GM12891 (cell line): ENCODE measurements around the gene ZBED3. TPM values are rescaled to one million over a fixed set of nuclear protein-coding genes. Genes with fewer than 3 reads are reported as not detected.
A peak's percentile ranks its signal among the peaks of the same experiment; 100 is the strongest.
"Not testable (repeated sequence)": the region's sequence is repeated elsewhere in the genome, so short reads cannot be mapped to it uniquely, and the experiment has no call there.

ENCODE experiments used
- DNase-seq: peaks from one replicate; pipeline ENCODE4 v3.0.0; 2011; ENCODE audit warnings: low spot score; ENCODE audit not compliant: insufficient read length
- FAIRE-seq: peaks from 2 replicates; lab custom pipeline; 2011; peaks lifted over from hg19 to GRCh38; lab: Jason Lieb, UNC
- PAX5 ChIP-seq: IDR thresholded peaks from 2 replicates; pipeline ENCODE4 v1.6.1; 2011; ENCODE audit warnings: low read length, moderate library complexity, mild to moderate bottlenecking; ENCODE audit not compliant: insufficient read depth, severe bottlenecking
- POLR2A ChIP-seq: IDR thresholded peaks from 2 replicates; pipeline ENCODE4 v1.6.1; 2011; ENCODE audit warnings: low read depth, low read length, control low read depth
- POLR2AphosphoS5 ChIP-seq: IDR thresholded peaks from 2 replicates; pipeline ENCODE4 v1.6.1; 2011; ENCODE audit warnings: low read depth, low read length, control low read depth
- POU2F2 ChIP-seq: IDR thresholded peaks from 2 replicates; pipeline ENCODE4 v1.6.1; 2011; ENCODE audit warnings: low read depth, mild to moderate bottlenecking, control low read depth, low read length, moderate library complexity
- SPI1 ChIP-seq: IDR thresholded peaks from 2 replicates; pipeline ENCODE4 v1.6.1; 2011; ENCODE audit warnings: low read depth, low read length, control low read depth
- TAF1 ChIP-seq: IDR thresholded peaks from 2 replicates; pipeline ENCODE4 v1.6.1; 2011; ENCODE audit warnings: low read depth, low read length, control low read depth
- polyA plus RNA-seq: library from polyadenylated mRNA; unstranded; fragments of >200 nt; gene quantifications from one replicate; pipeline ENCODE4 v1.2.1, GENCODE V29; 2012; ENCODE audit warnings: low read depth, missing spikeins, inconsistent platforms; ENCODE audit not compliant: missing spikeins

ZBED3 gene, protein sequence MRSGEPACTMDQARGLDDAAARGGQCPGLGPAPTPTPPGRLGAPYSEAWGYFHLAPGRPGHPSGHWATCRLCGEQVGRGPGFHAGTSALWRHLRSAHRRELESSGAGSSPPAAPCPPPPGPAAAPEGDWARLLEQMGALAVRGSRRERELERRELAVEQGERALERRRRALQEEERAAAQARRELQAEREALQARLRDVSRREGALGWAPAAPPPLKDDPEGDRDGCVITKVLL
- polyA plus RNA-seq = 3.0 TPM

DNA sequence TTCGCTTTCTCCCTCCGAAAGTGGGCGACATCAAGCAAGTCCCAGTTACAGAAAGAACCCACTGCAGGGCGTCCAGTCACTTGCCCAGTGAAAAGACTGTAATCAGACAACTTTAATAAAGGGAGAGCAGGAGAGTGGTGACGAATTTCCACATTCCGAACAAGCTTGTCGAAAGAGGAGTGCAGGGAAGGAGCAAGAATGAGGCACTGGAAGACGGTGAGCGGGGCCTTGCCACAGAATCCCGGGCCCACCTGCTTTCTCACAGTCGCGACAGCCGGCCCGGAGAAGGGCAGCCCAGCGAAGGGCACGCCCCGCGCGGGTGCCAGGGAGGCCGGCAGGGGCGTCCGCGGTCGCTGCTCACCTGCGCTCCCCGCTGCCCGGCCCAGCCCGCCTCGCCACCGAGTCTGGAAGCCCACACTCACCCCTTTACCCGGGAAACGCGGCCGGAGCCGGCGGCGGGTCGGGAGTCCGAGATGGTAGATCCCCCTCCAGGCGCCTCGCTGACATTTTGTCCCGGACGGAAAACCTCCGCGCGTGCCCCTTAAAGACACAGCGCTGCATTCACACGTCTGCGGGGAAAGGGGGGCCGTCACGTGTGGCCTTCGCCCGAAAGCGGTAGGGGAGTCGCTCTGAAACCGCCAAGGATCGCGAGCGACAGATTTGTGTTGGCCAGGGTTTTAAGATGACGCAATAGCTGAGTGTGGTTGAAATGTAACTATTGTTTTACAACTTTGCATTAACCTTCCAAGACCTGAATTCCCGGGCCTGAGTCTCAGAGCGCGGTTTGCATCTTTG lies at the start of gene ZBED3:
Gene ZBED3, minus strand, starts transcription at position 597 of the 795 bp plus-strand sequence. CDS start 9,407 bp downstream, outside the sequence.
- DNase-seq = peak; percentile 54
- TF ChIP-seq POLR2AphosphoS5 (peak; percentile 58; the same call in 1 of the 2 replicates), POU2F2 (no peak; the same call in 1 of the 2 replicates), POLR2A (peak; percentile 12; the same call in 1 of the 2 replicates)
- FAIRE-seq = peak; percentile 83

DNA sequence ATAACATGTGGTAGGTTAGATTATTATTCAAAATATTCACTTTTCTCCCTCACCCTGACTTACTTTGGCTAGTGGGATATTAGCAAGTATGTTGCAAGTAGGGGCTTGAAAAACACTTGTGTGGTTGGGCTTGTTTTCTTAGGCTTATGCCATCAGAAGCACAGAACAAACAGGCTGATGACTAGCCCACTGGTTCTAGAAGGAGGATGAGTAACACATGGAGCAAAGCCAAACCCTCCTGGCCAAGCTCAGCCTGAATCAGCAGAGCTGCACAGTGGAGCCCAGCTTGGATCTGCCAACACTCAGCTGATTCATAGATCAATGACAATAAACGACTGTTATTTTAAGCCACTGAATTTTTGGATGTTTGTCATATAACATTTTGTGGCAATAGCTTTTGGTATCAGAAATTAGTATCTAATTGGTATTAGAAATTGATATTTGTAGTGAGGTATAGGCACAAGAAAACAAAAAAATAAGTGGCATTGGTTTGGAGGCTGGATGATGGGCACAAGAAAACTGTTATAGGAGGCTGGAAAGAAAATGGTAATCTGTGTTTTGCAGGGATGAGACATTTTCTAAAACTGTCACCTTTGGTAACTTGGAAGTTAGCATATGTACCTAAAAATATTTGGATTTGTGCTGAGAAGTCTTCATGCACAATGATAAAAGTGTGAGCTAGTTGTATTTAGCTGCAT lies 46.1 kb upstream of the ZBED3 start:
- no peak for FAIRE-seq

DNA sequence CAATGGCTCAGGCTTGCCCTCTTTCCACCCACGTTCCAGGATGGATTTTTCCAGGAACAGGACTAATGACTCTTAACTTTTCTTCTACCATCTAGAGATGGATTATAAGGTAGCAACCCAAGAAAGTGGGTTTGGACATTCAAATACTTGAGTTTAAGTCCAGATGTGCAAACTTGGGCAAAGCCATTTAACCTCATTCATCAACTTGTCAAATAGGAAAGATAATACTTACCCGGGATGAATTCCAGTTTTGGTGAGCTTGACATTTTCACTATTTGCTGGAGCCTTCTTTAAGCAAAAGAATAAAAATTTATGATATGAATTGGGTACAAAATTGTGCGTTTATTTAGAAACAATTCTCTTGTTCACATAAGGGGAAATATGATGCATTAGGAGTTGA lies 44.3 kb upstream of the ZBED3 start:
- no peak for FAIRE-seq
- TF ChIP-seq PAX5 (no peak), TAF1 (no peak)
- DNase-seq = no peak

More for the DNA sequence above, 46.1 kb upstream of the ZBED3 start:
- DNase-seq = no peak
- TF ChIP-seq POLR2A = no peak
- no peak for TF ChIP-seq SPI1
- no peak for TF ChIP-seq POU2F2
- TF ChIP-seq TAF1 = no peak
- no peak for TF ChIP-seq PAX5
- no peak for TF ChIP-seq POLR2AphosphoS5

DNA sequence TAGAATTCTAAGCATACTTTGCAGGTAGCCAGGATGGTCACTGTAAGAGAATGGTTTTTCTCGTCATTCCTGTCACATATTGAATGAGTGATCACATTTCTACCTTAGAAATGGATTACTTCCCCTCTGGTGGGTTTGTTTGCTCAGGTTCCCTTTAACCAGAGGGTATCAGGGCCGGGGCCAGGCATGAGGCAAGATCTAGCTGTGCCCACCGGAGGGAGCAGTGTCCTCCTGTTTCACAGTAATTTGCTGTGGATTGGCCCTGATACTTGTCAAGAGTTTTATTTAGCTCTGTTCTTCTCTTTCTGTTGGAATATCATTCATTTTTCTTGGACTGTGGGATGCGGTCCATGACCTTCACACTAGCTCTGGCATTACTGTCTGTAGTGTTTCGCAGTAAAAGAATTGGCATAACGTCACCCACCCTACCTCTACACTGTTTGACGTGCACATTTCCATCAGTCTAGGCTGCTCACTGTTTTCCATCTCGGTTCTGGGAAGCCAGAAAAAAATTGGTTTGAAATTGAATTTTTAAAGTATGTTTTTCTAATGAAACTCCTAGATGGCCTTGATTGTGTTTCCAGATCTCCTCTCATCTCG lies 42.4 kb upstream of the ZBED3 start:
- DNase-seq (no peak), FAIRE-seq (no peak)
- TF ChIP-seq POLR2AphosphoS5 (no peak), POLR2A (no peak), POU2F2 (no peak), PAX5 (no peak), TAF1 (no peak), SPI1 (no peak)

DNA sequence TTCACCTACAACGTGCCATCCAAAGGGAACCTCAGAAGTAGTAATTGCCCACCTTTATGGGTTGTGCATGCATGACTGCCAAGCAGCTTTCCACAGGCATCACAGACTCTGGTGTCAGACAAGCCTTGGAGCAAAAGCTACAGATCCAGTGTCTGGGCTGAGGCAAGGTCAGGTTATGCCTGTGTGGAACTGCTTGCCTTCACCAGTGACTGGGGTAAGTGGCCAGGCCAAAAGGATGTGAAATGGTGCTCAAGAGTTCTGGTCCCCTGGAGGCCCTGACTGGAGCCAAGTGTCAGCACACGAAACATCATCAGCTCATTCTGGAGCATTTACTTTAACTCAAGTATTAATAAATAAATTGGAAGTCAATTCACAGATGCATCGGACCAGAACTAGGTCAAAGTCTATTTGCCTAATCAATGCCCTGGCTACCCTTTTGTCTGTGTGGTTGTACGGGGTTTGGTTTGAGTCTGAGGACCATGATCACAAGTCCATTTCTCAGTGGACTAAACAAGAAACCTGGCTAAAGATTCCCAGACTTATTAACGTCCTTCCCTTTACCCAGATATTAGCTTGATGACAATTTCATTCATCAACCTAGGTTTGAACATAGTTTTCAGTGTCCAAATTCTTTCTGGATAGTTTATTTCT lies 41.5 kb upstream of the ZBED3 start:
- TF ChIP-seq PAX5 (no peak), POLR2AphosphoS5 (no peak), POLR2A (no peak), TAF1 (no peak), SPI1 (no peak), POU2F2 (no peak)
- FAIRE-seq (no peak), DNase-seq (no peak)

DNA sequence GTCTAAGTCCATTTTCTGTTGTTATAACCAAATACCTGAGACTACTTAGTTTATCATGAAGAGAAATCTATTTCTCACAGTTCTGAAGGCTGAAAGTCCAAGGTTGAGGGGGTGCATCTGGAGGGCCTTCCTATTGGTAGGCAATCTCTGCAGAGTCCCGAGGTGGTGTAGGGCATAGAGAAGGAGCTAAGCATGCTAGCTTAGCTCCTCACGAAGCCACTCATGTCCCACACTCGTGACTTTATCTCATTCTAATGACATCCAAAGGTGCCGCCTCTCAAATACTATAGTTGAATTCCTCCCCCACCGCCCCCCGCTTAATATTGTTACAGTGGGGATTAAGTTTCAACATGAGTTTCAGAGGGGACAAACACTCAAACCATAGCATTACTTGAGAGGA lies 36.0 kb upstream of the ZBED3 start:
- DNase-seq = no peak
- no peak for FAIRE-seq
- TF ChIP-seq TAF1 = no peak

DNA sequence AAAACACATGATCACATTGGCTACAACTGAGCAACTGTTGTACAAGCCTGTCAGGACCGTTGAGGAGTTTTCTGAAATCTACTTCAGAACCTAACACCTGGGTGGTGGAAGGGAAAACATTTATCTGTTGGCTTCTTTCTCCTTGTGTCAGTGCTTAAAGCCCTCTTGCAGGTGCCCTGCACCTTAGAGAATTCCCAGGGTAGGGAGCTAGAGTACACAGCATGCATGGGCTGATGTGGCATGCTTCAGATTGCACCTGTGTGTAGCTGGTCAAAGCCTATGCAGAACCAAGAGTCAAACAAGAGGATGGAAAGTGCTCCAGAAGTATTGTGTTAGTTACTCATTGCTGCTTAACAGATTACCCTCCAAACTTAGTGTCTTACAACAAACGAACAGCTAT lies 33.6 kb upstream of the ZBED3 start:
- no peak for DNase-seq
- TF ChIP-seq PAX5 = no peak
- no peak for TF ChIP-seq POU2F2
- TF ChIP-seq POLR2AphosphoS5 = no peak
- no peak for TF ChIP-seq SPI1
- TF ChIP-seq TAF1 = no peak
- TF ChIP-seq POLR2A = no peak
- no peak for FAIRE-seq

DNA sequence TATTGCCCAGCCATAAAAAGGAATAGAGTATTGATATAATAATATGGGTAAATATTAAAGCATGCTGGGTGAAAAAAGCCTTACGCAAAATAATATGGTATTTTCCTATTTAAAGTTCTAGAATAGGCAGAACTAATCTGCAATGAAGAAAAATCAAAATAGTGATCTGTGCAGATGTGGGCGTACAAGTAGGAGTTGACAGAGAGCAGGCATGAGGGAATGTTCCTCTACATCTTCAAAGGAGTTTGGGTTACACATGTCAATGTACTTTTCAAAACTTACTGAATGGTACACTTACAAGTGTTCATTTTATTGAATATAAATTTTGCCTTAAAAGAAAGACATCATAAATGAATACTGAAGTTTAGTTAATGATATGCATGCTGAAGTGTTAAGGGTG lies 33.0 kb upstream of the ZBED3 start:
- DNase-seq (no peak), FAIRE-seq (no peak)
- no peak for TF ChIP-seq PAX5
- no peak for TF ChIP-seq SPI1
- no peak for TF ChIP-seq POU2F2
- no peak for TF ChIP-seq POLR2AphosphoS5
- TF ChIP-seq POLR2A = no peak
- TF ChIP-seq TAF1 = no peak

DNA sequence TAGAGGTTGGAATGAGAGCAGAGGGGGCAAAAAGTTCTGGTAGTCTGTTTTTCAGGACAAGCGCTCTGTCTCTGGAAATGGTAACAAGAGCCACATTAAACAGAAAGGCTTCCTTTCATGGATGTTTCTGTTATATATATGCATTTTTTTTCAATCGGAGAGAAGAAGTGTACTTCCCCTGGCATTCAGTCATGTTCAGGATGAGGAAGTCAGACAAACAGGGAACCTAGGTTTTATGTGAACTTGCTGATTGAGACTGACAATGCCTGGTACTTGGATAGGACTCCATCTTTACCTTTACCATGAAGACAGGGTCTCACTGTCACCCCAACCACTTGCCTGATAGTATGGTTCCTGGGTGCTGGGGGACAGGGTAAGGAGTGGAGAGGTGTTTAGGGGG lies 30.1 kb upstream of the ZBED3 start:
- FAIRE-seq = no peak
- no peak for TF ChIP-seq SPI1
- no peak for TF ChIP-seq PAX5
- TF ChIP-seq TAF1 = no peak
- TF ChIP-seq POLR2A = no peak
- TF ChIP-seq POLR2AphosphoS5 = no peak
- no peak for TF ChIP-seq POU2F2
- DNase-seq = no peak

DNA sequence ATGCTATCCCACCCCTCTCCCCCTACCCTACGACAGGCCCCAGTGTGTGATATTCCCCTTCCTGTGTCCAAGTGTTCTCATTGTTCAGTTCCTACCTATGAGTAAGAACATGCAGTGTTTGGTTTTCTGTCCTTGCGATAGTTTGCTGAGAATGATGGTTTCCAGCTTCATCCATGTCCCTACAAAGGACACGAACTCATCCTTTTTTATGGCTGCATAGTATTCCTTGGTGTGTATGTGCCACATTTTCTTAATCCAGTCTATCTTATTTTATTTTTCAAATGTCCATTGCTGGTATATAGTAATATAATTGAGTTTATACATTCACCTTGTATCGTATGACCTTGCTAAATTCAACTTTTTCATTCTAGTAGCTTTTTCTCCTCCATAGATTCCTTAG lies 19.9 kb upstream of the ZBED3 start:
- not testable (repeated sequence) for DNase-seq, FAIRE-seq
